Prostate gland (tissue), 2 donors: ENCODE measurements around the gene EMILIN3.

ENCODE experiments used
- CTCF ChIP-seq, 4 experiments: fragments of 200-600 bp in 2 of 4; fragments of 450-650 bp in 2 of 4; sonication (generic) in 2 of 4; IDR thresholded peaks; 1 replicate in 3 of 4; 2 replicates in 1 of 4; pipeline ENCODE4 v1.5.1; 2016 to 2019; ENCODE audit warnings: antibody characterized with exemption in 4 of 4, mild to moderate bottlenecking in 2 of 4, moderate library complexity in 2 of 4
- POLR2A ChIP-seq: fragments of 450-650 bp; IDR thresholded peaks from one replicate; pipeline ENCODE4 v1.6.1; 2016; ENCODE audit warnings: antibody characterized with exemption, mild to moderate bottlenecking
- POLR2AphosphoS5 ChIP-seq: sonication (generic); formaldehyde crosslinking; IDR thresholded peaks from one replicate; pipeline ENCODE4 v1.6.1; 2017; ENCODE audit warnings: antibody characterized with exemption

- TF ChIP-seq CTCF (IDR thresholded peaks at IDR 0.05) (no peak), POLR2A (no peak), POLR2AphosphoS5 (no peak)
Observed at GRCh38 chr20:41360831-41361756, 5.5 kb downstream of the EMILIN3 start.
